A673 (cell line): ENCODE results near the gene CFAP97D1.

Experiments
- EZH2 ChIP-seq: fragments of 200-600 bp; sonication (generic); IDR thresholded peaks from 2 replicates; pipeline ENCODE4 v1.6.1; 2017; ENCODE audit warnings: borderline replicate concordance, low read depth, mild to moderate bottlenecking, mixed read lengths, antibody characterized with exemption, low read length; ENCODE audit not compliant: poor library complexity, severe bottlenecking
- TF ChIP-seq, protein P1 (sequence below): fragments of 300-800, 200-600 bp; sonication (generic); conservative IDR thresholded peaks from 2 replicates; pipeline ENCODE4 v1.5.1; 2017; ENCODE audit warnings: low read depth, mild to moderate bottlenecking, antibody characterized with exemption, low read length, moderate library complexity, mixed read lengths

DNA sequence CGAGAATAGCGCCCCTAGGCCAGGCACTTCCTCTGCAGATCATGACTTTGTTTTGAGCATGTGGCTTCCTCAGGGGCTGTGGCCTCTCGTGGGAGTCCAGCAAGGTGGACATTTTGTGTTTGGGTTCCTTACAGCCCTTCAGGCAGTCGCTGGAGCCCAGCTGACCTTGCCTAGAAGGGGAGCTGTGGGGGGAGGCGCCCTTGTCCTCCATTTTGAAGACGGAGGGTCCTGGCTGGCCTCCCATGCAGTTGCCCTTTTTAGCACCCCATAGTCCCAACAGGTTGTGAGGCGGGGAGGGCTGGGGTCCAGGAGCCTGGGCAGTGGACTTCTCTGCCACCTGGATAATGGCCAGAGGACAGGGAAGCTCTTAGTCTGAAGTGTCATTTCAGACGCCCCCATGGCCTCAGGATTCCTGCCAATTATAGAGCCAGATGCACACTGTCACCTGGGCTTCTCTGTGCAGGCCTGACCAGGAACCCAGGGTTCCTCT is 23.0 kb upstream of the CFAP97D1 start:
- TF ChIP-seq, protein P1, sequence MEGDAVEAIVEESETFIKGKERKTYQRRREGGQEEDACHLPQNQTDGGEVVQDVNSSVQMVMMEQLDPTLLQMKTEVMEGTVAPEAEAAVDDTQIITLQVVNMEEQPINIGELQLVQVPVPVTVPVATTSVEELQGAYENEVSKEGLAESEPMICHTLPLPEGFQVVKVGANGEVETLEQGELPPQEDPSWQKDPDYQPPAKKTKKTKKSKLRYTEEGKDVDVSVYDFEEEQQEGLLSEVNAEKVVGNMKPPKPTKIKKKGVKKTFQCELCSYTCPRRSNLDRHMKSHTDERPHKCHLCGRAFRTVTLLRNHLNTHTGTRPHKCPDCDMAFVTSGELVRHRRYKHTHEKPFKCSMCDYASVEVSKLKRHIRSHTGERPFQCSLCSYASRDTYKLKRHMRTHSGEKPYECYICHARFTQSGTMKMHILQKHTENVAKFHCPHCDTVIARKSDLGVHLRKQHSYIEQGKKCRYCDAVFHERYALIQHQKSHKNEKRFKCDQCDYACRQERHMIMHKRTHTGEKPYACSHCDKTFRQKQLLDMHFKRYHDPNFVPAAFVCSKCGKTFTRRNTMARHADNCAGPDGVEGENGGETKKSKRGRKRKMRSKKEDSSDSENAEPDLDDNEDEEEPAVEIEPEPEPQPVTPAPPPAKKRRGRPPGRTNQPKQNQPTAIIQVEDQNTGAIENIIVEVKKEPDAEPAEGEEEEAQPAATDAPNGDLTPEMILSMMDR: no peak
- TF ChIP-seq EZH2: no peak
